BLaER1 treated with 17β-estradiol and CSF1 and Interleukin-3, amounts not matched to agents 10 nM and 100 nM (cell line): ENCODE results near the gene SIRT6.
"Not testable (repeated sequence)": the region's sequence is repeated elsewhere in the genome, so short reads cannot be mapped to it uniquely, and the experiment has no call there.

ENCODE experiments used
- H3K27ac ChIP-seq, 11 experiments: shearing (Covaris generic); formaldehyde crosslinking; 2 replicates each; pipeline ENCODE4 v1.8.1; 2022
- H3K27me3 ChIP-seq, 11 experiments: shearing (Covaris generic); formaldehyde crosslinking; 2 replicates each; pipeline ENCODE4 v1.8.1; 2022
- H3K36me3 ChIP-seq, 11 experiments: shearing (Covaris generic); formaldehyde crosslinking; 2 replicates each; pipeline ENCODE4 v1.8.1; 2022
- H3K4me1 ChIP-seq, 10 experiments: shearing (Covaris generic); formaldehyde crosslinking; 2 replicates each; pipeline ENCODE4 v1.8.1; 2022
- H3K4me2 ChIP-seq, 11 experiments: shearing (Covaris generic); formaldehyde crosslinking; 2 replicates each; pipeline ENCODE4 v1.8.1; 2022
- H3K4me3 ChIP-seq, 10 experiments: shearing (Covaris generic); formaldehyde crosslinking; 2 replicates each; pipeline ENCODE4 v1.8.1; 2022
- H3K9ac ChIP-seq, 11 experiments: shearing (Covaris generic); formaldehyde crosslinking; 2 replicates each; pipeline ENCODE4 v1.8.1; 2022
- H3K9me3 ChIP-seq, 11 experiments: shearing (Covaris generic); formaldehyde crosslinking; replicated peaks in 1 of 11; 2 replicates each; pipeline ENCODE4 v1.8.1; 2022
- H4K20me1 ChIP-seq, 11 experiments: shearing (Covaris generic); formaldehyde crosslinking; 2 replicates each; pipeline ENCODE4 v1.8.1; 2022
- Cebpa-rat ChIP-seq, 11 experiments: shearing (Covaris generic); IDR thresholded peaks; 2 replicates each; pipeline ENCODE4 v1.8.1; 2022

Gene SIRT6

DNA sequence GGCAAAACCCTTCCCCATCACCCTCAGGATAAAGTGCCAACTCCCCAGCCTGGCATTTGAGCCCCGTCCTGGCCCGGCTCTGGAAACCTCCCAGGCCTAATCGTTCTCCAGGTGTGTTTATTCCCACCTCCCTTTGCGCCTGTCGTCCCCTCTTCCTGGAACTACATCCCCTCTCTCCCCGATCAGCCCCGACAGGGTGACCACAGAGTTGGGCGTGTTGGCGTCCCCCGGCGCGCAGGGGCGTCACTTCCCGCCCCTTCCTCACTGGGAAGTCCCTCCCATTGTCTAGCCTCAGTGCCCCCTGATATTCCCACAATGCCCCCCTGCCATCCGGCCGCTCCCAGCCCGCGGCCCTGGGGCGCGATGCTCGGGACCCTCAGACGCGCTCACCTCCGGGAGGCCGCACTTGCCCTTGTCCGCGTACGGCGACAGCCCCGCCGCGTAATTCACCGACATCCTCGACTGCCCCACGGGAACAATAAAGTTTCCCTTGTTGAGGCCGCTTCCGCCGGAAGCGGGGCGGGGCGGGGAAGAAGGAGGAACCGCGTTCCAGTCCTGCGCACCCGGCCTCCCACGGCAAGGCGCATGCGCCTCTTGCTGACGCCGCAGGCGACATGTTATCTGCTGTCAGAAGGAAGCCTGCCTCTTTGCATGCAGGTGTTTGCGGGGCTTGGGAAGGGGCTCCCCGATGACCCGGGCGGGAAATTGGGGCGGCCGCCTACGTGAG, at the start of gene SIRT6, which contains the start of gene ANKRD24:
Gene SIRT6, minus strand, starts transcription at position 480 of the 727 bp plus-strand sequence. Its CDS starts 24 bp downstream, at position 456.
Gene ANKRD24, plus strand, starts transcription at position 606 of the 727 bp plus-strand sequence. CDS start 3,737 bp downstream, outside the sequence.
- peaks cover 0 to 43% (median 15%) of the 10 kb centered on the region in 11 experiments; a peak in 12 of 22 replicates for H4K20me1 ChIP-seq
- peak within 1 kb of the TSS; percentile 82 to 90 (median 86) for H3K27ac ChIP-seq
- H3K4me3 ChIP-seq = peak within 1 kb of the TSS; percentile 86 to 99 (median 92)
- no peaks in the 10 kb centered on the region for H3K27me3 ChIP-seq
- no peaks in the 10 kb centered on the region for H3K9me3 ChIP-seq
- H3K4me1 ChIP-seq = peaks cover 23 to 39% (median 32%) of the 10 kb centered on the region in 10 experiments
- H3K9ac ChIP-seq = peak within 1 kb of the TSS; percentile 83 to 95 (median 90)
- H3K4me2 ChIP-seq = peak within 1 kb of the TSS; percentile 76 to 96 (median 89)
- H3K36me3 ChIP-seq = peaks cover 26 to 38% (median 33%) of the 10 kb centered on the region in 11 experiments
- no peak for TF ChIP-seq Cebpa-rat (IDR thresholded peaks at IDR 0.05)

DNA sequence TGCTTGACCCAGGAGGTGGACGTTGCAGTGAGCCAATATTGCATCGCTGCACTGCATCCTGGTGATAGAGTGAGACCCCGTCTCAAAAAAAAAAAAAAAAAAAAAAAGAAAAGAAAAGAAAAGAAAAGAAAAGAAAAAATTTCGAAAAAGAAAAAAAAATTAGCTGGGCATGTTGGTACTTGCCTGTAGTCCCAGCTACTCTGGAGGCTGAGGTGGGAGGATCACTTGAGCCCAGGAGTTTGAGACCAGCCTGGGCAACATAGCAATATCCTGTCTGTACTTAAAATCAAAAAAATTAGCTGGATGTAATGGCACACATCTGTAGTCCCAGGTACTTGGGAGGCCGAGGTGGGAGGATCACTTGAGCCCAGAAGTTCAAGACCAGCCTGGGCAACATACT, 49.8 kb upstream of the SIRT6 start:
- not testable (repeated sequence) for H3K9me3 ChIP-seq, H3K4me3 ChIP-seq, H4K20me1 ChIP-seq, H3K27me3 ChIP-seq, H3K27ac ChIP-seq, H3K9ac ChIP-seq
- peaks cover 0 to 16% (median 0%) of the 10 kb centered on the region in 11 experiments; a peak in 5 of 22 replicates for H3K36me3 ChIP-seq
- H3K4me1 ChIP-seq = peaks cover 11 to 46% (median 17%) of the 10 kb centered on the region in 10 experiments
- peak overlapping the region in 2 of 11 experiments; percentile 26 to 82; a peak in 1 of 22 replicates for H3K4me2 ChIP-seq

DNA sequence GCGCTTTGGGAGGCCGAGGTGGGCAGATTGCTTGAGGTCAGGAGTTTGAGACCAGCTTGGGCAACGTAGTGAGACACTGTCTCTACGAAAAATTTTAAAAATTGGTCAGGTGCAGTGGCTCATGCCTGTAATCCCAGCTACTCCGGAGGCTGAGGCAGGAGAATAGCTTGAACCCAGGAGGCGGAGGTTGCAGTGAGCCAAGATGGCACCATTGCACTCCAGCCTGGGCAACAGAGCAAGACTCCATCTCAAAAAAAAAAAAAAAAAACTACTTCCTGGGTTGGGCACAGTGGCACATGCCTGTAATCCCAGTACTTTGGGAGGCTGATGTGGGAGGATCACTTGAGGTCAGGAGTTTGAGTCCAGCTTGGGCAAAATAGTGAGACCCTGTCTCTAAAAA, 49.2 kb upstream of the SIRT6 start:
- H4K20me1 ChIP-seq, H3K4me3 ChIP-seq, H3K27ac ChIP-seq, H3K27me3 ChIP-seq, H3K9me3 ChIP-seq, H3K9ac ChIP-seq: not testable (repeated sequence)
- peak overlapping the region in 2 of 11 experiments; percentile 36 to 82; a peak in 2 of 22 replicates for H3K4me2 ChIP-seq
- peaks cover 11 to 49% (median 17%) of the 10 kb centered on the region in 10 experiments for H3K4me1 ChIP-seq
- peaks cover 0 to 10% (median 0%) of the 10 kb centered on the region in 11 experiments; a peak in 4 of 22 replicates for H3K36me3 ChIP-seq

DNA sequence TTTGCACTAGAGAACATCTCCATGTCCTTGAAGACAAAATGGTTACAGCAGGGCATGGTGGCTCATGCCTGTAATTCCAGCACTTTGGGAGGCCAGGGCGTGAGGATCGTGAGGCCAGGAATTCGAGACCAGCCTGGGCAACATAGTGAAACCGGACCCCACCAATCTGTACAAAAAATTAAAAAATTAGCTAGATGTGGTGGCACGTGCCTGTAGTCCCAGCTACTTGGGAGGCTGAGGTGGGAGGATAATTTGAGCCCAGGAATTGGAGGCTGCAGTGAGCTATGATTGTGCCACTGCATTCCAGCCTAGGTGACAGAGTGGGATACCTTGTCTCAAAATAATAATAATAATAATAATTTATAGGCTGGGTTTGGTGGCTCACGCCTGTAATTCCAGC, 47.9 kb upstream of the SIRT6 start:
- Histone ChIP-seq H3K4me1 (peaks cover 11 to 49% (median 17%) of the 10 kb centered on the region in 10 experiments), H3K4me2 (peak overlapping the region in 3 of 11 experiments; percentile 82 to 92 (median 82); a peak in 4 of 22 replicates), H3K4me3 (peak overlapping the region in 3 of 10 experiments; percentile 45 to 52 (median 48); a peak in 3 of 20 replicates)
- not testable (repeated sequence) for H3K27me3 ChIP-seq, H3K27ac ChIP-seq, H3K9ac ChIP-seq, H4K20me1 ChIP-seq, H3K9me3 ChIP-seq, H3K36me3 ChIP-seq

DNA sequence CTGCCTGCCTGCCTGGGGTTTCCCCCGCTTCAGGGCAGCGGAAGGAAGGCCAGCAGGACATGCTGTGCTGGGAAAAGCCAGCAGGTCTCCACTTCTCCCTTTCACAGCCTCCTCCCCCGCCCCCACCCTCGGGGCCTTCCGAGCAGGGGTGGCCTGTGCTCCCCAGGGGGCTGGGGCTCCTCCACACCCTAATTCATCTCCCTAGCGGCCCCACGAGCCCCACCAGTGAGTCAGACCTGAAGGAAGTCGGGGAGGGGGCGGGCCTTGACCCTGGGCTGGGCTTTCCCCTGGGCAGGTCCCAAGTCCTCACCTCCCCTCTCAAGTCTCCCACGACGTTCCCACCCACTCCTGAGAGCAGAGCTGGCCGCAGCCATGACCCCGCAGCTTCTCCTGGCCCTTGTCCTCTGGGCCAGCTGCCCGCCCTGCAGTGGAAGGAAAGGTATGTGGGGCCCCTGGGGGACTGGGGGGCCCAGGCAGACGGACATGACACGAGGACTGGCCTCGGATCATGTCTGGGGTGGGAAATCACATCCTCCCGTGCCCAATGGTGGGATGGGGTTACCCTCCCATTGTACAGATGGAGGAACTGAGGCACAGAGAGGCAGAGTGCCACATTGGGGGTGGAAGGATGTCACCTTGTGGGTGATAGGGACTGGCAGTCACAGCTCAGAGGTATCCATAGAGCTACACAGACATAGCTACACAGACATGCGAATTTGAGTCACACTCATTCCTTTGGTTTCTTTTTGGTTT, 47.0 kb upstream of the SIRT6 start, which contains the start of gene EBI3:
Gene EBI3, plus strand, starts transcription at position 345 of the 753 bp plus-strand sequence. Its CDS starts 28 bp downstream, at position 373.
- H3K9ac ChIP-seq = peak within 1 kb of the TSS in 10 of 11 experiments; percentile 2 to 68 (median 48); a peak in 11 of 22 replicates
- no peak for TF ChIP-seq Cebpa-rat (IDR thresholded peaks at IDR 0.05)
- peak within 1 kb of the TSS in 3 of 10 experiments; percentile 45 to 52 (median 48); a peak in 7 of 20 replicates for H3K4me3 ChIP-seq
- H3K9me3 ChIP-seq = no peaks in the 10 kb centered on the region
- peaks cover 0 to 4% (median 0%) of the 10 kb centered on the region in 11 experiments; a peak in 2 of 22 replicates for H3K36me3 ChIP-seq
- no peaks in the 10 kb centered on the region for H3K27me3 ChIP-seq
- H3K4me1 ChIP-seq = peaks cover 11 to 49% (median 17%) of the 10 kb centered on the region in 10 experiments
- peak within 1 kb of the TSS in 5 of 11 experiments; percentile 35 to 67 (median 58); a peak in 9 of 22 replicates for H3K27ac ChIP-seq
- H3K4me2 ChIP-seq = peak within 1 kb of the TSS; percentile 56 to 92 (median 75)
- H4K20me1 ChIP-seq = peaks cover 0 to 1% (median 0%) of the 10 kb centered on the region in 11 experiments; a peak in 1 of 22 replicates

DNA sequence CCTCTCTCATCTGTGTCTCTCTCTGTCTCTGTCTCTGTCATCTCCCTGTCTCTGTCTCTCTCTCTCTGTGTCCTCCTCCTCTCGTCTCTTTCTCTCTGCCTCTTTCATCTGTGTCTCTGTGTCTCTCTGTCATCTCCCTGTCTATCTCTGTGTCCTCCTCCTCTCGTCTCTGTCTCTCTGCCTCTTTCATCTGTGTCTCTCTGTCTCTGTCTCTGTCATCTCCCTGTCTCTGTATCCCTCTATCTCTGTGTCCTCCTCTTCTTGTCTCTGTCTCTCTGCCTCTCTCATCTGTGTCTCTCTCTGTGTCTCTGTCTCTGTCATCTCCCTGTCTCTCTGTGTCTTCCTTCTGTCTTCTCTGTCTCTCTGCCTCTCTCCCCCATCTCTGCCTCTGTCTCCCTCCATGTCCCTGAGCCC, 46.4 kb upstream of the SIRT6 start:
- Histone ChIP-seq H3K4me1 (peaks cover 11 to 43% (median 17%) of the 10 kb centered on the region in 10 experiments), H3K27me3 (no peaks in the 10 kb centered on the region), H3K9ac (peak overlapping the region in 10 of 11 experiments; percentile 2 to 68 (median 48); a peak in 11 of 22 replicates), H3K9me3 (no peaks in the 10 kb centered on the region), H3K27ac (peak overlapping the region in 5 of 11 experiments; percentile 35 to 67 (median 58); a peak in 9 of 22 replicates), H3K36me3 (peaks cover 0 to 4% (median 0%) of the 10 kb centered on the region in 11 experiments; a peak in 1 of 22 replicates), H3K4me3 (peak overlapping the region in 3 of 10 experiments; percentile 45 to 52 (median 48); a peak in 7 of 20 replicates), H4K20me1 (no peaks in the 10 kb centered on the region; a peak in 1 of 22 replicates), H3K4me2 (peak overlapping the region; percentile 56 to 92 (median 75))
- TF ChIP-seq Cebpa-rat (IDR thresholded peaks at IDR 0.05) = no peak

DNA sequence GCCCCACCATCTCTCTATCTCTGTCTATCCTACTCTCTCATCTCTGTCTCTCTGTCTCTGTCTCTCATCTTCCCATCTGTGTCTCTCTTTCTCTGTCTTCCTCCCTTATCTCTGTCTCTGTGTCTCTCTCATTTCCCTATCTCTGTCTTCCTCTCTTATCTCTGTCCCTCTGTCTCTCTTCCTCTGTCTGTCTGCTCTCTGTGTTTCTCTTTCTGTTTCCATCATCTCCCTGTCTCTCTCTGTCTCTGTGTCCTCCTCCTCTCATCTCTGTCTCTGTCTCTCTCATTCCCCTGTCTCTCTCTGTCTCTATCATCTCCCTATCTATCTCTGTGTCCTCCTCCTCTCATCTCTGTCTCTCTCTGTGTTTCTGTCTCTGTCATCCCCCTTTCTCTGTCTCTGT, 45.4 kb upstream of the SIRT6 start:
- H3K36me3 ChIP-seq = peaks cover 0 to 4% (median 0%) of the 10 kb centered on the region in 11 experiments; a peak in 1 of 22 replicates
- no peaks in the 10 kb centered on the region for H3K27me3 ChIP-seq
- no peak overlapping the region for H3K4me3 ChIP-seq
- no peaks in the 10 kb centered on the region for H3K9me3 ChIP-seq
- peak overlapping the region in 3 of 11 experiments; percentile 49 to 68 (median 65); a peak in 2 of 22 replicates for H3K9ac ChIP-seq
- H4K20me1 ChIP-seq = no peaks in the 10 kb centered on the region; a peak in 1 of 22 replicates
- H3K27ac ChIP-seq = peak overlapping the region in 2 of 11 experiments; percentile 63 to 67; a peak in 2 of 22 replicates
- TF ChIP-seq Cebpa-rat (IDR thresholded peaks at IDR 0.05) = no peak
- peak overlapping the region in 5 of 11 experiments; percentile 79 to 92 (median 82); a peak in 9 of 22 replicates for H3K4me2 ChIP-seq
- peaks cover 14 to 38% (median 20%) of the 10 kb centered on the region in 10 experiments for H3K4me1 ChIP-seq

DNA sequence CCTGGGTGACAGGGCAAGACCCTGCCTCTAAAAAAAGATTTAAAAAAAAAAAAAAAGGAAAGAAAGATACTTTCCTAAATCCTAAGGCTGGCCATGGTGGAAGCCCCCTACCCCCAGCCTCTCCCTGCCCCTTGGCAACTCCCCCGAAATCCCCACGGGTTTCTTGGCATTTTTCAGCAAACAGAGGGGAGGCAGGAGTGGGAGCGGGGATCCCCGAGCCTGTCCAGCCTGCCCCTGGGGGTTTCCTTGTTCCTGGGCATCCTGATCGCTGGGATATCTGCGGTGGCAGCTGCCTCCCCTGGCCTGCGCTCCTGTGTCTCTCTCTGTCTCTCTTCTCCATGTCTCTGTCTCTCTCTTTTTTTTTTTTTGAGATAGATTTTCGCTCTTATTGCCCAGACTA, 43.5 kb upstream of the SIRT6 start:
- H3K9ac ChIP-seq = no peak overlapping the region
- no peak overlapping the region for H3K27ac ChIP-seq
- no peaks in the 10 kb centered on the region for H3K36me3 ChIP-seq
- H3K27me3 ChIP-seq = no peaks in the 10 kb centered on the region
- no peaks in the 10 kb centered on the region for H3K9me3 ChIP-seq
- no peak overlapping the region for H3K4me2 ChIP-seq
- TF ChIP-seq Cebpa-rat (IDR thresholded peaks at IDR 0.05) = no peak
- peaks cover 21 to 53% (median 30%) of the 10 kb centered on the region in 10 experiments for H3K4me1 ChIP-seq
- H4K20me1 ChIP-seq = no peaks in the 10 kb centered on the region; a peak in 2 of 22 replicates
- no peak overlapping the region for H3K4me3 ChIP-seq
